ENCODE data around the gene ZNF791. TPM values are rescaled to one million over a fixed set of nuclear protein-coding genes. Genes with fewer than 3 reads are reported as not detected.

ZNF791 gene
- total and polyA plus RNA-seq, 2 of the 13 experiments (the other 11 are each of a cell fraction or from before 2014, with no cell fraction given) = 12.8 to 17.4 TPM

DNA sequence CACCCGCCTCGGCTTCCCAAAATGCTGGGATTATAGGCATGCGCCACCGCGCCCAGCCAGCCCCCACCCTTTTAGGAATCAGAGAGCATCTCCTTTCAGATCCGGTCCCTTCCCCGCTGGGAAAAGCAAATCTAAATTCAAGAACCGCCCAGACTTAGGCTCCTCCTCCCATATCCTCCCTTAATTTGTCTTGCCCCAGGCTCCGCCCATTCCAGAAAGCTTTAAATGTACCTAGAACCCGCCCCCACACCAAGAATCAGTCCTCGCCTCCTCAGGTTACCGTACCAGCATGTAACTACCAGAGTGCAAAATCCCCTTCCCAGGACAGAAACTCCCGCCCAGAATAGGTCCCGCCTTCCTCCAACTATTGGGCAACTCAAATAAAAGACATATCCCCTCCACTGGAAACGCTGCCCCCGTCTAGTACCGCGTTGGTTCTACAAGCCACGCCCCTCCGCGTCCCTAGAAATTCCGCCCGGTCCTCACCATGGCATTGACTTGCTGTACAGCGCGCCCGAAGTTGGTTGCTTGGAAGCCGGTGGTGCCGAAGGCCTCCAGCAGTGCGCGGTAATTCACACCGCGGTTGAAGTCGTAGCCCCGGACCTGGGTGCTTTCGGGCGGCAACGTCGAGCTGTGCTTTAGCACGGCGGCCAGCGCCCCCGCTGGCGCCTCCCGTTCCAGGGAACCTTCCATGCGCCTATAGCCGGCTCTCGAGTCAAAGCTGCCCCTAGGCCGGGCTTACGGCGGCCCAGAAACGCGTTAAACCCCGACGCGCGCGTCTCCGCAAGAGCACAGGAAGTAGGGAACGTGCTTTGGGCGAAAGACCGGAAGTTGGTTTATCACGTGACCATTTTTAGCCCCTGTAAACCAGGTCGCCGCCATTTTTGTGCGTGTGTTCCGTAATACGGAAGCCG lies 70.6 kb downstream of the ZNF791 start, which contains the start of gene DHPS (continued):
- TF ChIP-seq ZNF552 (CRISPR knock-in tag; IDR thresholded peaks at IDR 0.05; ENCODE audit: borderline replicate concordance) (peak; percentile 78; the same call in 1 of the 2 replicates), ZMYM2 (CRISPR knock-in tag; IDR thresholded peaks at IDR 0.05) (no peak; the same call in 1 of the 2 replicates), ZNF747 (CRISPR knock-in tag; IDR thresholded peaks at IDR 0.05; ENCODE audit: borderline replicate concordance) (peak; percentile 82; the same call in 1 of the 2 replicates), MAX (IDR thresholded peaks at IDR 0.05) (peak; percentile 75), CBX1 (IDR thresholded peaks at IDR 0.05; ENCODE audit: low read depth) (no peak), GATAD2A (CRISPR knock-in tag; IDR thresholded peaks at IDR 0.05) (0 out of 2 replicates have a peak, but pooled peaks have one; percentile 23), NFE2 (CRISPR knock-in tag; IDR thresholded peaks at IDR 0.05) (no peak), ZNF709 (CRISPR knock-in tag; IDR thresholded peaks at IDR 0.05) (0 out of 2 replicates have a peak, but pooled peaks have one; percentile 53), SIN3A (IDR thresholded peaks at IDR 0.05; ENCODE audit: borderline replicate concordance, low read depth, low read length) (peak; percentile 69; the same call in 1 of the 2 replicates), PPARG (CRISPR knock-in tag; conservative IDR thresholded peaks at IDR 0.05) (0 out of 2 replicates have a peak, but pooled peaks have one; percentile 17), AKNA (CRISPR knock-in tag; IDR thresholded peaks at IDR 0.05; ENCODE audit: borderline replicate concordance) (0 out of 2 replicates have a peak, but pooled peaks have one; percentile 74), MEF2D (CRISPR knock-in tag; IDR thresholded peaks at IDR 0.05) (peak; percentile 59; the same call in 1 of the 2 replicates)
- TF ChIP-seq, protein P1, sequence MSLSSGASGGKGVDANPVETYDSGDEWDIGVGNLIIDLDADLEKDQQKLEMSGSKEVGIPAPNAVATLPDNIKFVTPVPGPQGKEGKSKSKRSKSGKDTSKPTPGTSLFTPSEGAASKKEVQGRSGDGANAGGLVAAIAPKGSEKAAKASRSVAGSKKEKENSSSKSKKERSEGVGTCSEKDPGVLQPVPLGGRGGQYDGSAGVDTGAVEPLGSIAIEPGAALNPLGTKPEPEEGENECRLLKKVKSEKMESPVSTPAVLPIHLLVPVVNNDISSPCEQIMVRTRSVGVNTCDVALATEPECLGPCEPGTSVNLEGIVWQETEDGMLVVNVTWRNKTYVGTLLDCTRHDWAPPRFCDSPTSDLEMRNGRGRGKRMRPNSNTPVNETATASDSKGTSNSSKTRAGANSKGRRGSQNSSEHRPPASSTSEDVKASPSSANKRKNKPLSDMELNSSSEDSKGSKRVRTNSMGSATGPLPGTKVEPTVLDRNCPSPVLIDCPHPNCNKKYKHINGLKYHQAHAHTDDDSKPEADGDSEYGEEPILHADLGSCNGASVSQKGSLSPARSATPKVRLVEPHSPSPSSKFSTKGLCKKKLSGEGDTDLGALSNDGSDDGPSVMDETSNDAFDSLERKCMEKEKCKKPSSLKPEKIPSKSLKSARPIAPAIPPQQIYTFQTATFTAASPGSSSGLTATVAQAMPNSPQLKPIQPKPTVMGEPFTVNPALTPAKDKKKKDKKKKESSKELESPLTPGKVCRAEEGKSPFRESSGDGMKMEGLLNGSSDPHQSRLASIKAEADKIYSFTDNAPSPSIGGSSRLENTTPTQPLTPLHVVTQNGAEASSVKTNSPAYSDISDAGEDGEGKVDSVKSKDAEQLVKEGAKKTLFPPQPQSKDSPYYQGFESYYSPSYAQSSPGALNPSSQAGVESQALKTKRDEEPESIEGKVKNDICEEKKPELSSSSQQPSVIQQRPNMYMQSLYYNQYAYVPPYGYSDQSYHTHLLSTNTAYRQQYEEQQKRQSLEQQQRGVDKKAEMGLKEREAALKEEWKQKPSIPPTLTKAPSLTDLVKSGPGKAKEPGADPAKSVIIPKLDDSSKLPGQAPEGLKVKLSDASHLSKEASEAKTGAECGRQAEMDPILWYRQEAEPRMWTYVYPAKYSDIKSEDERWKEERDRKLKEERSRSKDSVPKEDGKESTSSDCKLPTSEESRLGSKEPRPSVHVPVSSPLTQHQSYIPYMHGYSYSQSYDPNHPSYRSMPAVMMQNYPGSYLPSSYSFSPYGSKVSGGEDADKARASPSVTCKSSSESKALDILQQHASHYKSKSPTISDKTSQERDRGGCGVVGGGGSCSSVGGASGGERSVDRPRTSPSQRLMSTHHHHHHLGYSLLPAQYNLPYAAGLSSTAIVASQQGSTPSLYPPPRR (CRISPR knock-in tag; IDR thresholded peaks at IDR 0.05; ENCODE audit: borderline replicate concordance) = no peak
